GM18520 (cell line): ENCODE data around the gene TPM1.
"Not testable (repeated sequence)": the region's sequence is repeated elsewhere in the genome, so short reads cannot be mapped to it uniquely, and the experiment has no call there.

Experiments
- ATAC-seq: cut with Tn5 transposase; IDR thresholded peaks from one replicate; pipeline ENCODE4 v1.9.1; 2021; ENCODE audit not compliant: unreplicated experiment

The TPM1 gene

GRCh38 chr15:63090887-63091286, 48.3 kb downstream of the TPM1 start:
- ATAC-seq: no peak

GRCh38 chr15:63091679-63092446, 49.3 kb downstream of the TPM1 start:
- ATAC-seq: no peak

GRCh38 chr15:63093486-63094205, 51.1 kb downstream of the TPM1 start:
- no peak for ATAC-seq

- ATAC-seq: no peak
These were observed 52.0 kb downstream of the TPM1 start for GRCh38 chr15:63094495-63094931.

- no peak for ATAC-seq
These were observed 53.6 kb downstream of the TPM1 start for GRCh38 chr15:63096178-63096577.

GRCh38 chr15:63098901-63099300, 56.4 kb downstream of the TPM1 start:
- not testable (repeated sequence) for ATAC-seq

GRCh38 chr15:63099581-63099980, 57.0 kb downstream of the TPM1 start:
- not testable (repeated sequence) for ATAC-seq

- no peak for ATAC-seq
These were observed 60.9 kb downstream of the TPM1 start for GRCh38 chr15:63103416-63103815.

GRCh38 chr15:63104727-63105126, 62.2 kb downstream of the TPM1 start:
- ATAC-seq: no peak

- not testable (repeated sequence) for ATAC-seq
These were observed 62.8 kb downstream of the TPM1 start for GRCh38 chr15:63105354-63105753.

- ATAC-seq: no peak
These were observed 65.5 kb downstream of the TPM1 start for GRCh38 chr15:63107895-63108546.

- ATAC-seq: no peak
These were observed 67.0 kb downstream of the TPM1 start for GRCh38 chr15:63109498-63109897.

GRCh38 chr15:63109920-63110319, 67.4 kb downstream of the TPM1 start:
- ATAC-seq: no peak

GRCh38 chr15:63110428-63111026, 68.0 kb downstream of the TPM1 start:
- no peak for ATAC-seq

- no peak for ATAC-seq
These were observed 68.9 kb downstream of the TPM1 start for GRCh38 chr15:63111481-63111880.

- ATAC-seq: no peak
These were observed 70.3 kb downstream of the TPM1 start for GRCh38 chr15:63112871-63113270.

- ATAC-seq: no peak
These were observed 71.9 kb downstream of the TPM1 start for GRCh38 chr15:63114465-63114864.
